HFFc6 (cell line): ENCODE measurements around the gene NINJ2. TPM values are rescaled to one million over a fixed set of nuclear protein-coding genes. Genes with fewer than 3 reads are reported as not detected.

ENCODE experiments used
- DNase-seq: peaks from one replicate; pipeline ENCODE4 v3.0.0-alpha.2; 2018
- H3K27ac Mint-ChIP-seq: 2 replicates; pipeline ENCODE4 v1.8.0; 2020; ENCODE audit warnings: mild to moderate bottlenecking, mixed read lengths
- H3K27me3 Mint-ChIP-seq: 2 replicates; pipeline ENCODE4 v1.8.0; 2021; ENCODE audit warnings: mild to moderate bottlenecking, moderate library complexity, mixed read lengths; ENCODE audit not compliant: insufficient read depth
- H3K36me3 Mint-ChIP-seq: 2 replicates; pipeline ENCODE4 v1.8.0; 2021; ENCODE audit warnings: low read depth, mixed read lengths
- H3K4me1 Mint-ChIP-seq: 2 replicates; pipeline ENCODE4 v1.8.0; 2020; ENCODE audit warnings: low read depth, mixed read lengths
- H3K4me3 Mint-ChIP-seq: 2 replicates; pipeline ENCODE4 v1.8.0; 2020; ENCODE audit warnings: mild to moderate bottlenecking, moderate library complexity, mixed read lengths
- H3K9me3 Mint-ChIP-seq: 2 replicates; pipeline ENCODE4 v1.8.0; 2020; ENCODE audit warnings: mild to moderate bottlenecking, mixed read lengths
- CTCF ChIP-seq: fragments of 200-600 bp; sonication (generic); IDR thresholded peaks from 2 replicates; pipeline ENCODE4 v1.5.0; 2021; ENCODE audit warnings: antibody characterized with exemption, mild to moderate bottlenecking
- total RNA-seq, 6 experiments: library from RNA; stranded (reverse); fragmentation: NEBNext Ultra II Directional; extraction: Animal tissue kit (Norgen Biotek cat#: 25700); gene quantifications; 2 replicates in 1 of 6; 3 replicates in 5 of 6; pipeline ENCODE4 v1.2.3, GENCODE V29; 2021

Gene NINJ2
- total RNA-seq, 6 experiments from 2014 or later: not detected

GRCh38 chr12:669576-669945 lies 6.3 kb upstream of the NINJ2 start:
- H3K4me1 Mint-ChIP-seq: peaks cover 14% of the 10 kb centered on the region
- no peaks in the 10 kb centered on the region for H3K9me3 Mint-ChIP-seq
- no peak overlapping the region for H3K4me3 Mint-ChIP-seq
- no peak for DNase-seq
- no peak for TF ChIP-seq CTCF
- H3K27me3 Mint-ChIP-seq: peaks cover 18% of the 10 kb centered on the region
- no peaks in the 10 kb centered on the region for H3K36me3 Mint-ChIP-seq
- no peak overlapping the region for H3K27ac Mint-ChIP-seq

- Mint-ChIP-seq H3K27ac (no peak overlapping the region), H3K4me1 (peaks cover 18% of the 10 kb centered on the region), H3K27me3 (peaks cover 12% of the 10 kb centered on the region), H3K4me3 (no peak overlapping the region), H3K36me3 (no peaks in the 10 kb centered on the region), H3K9me3 (no peaks in the 10 kb centered on the region)
- TF ChIP-seq CTCF: no peak
- DNase-seq: no peak
These were observed 4.8 kb upstream of the NINJ2 start for GRCh38 chr12:668090-668481.

GRCh38 chr12:666766-667308 lies 3.6 kb upstream of the NINJ2 start:
- peak overlapping the region; percentile 68 for H3K27ac Mint-ChIP-seq
- peaks cover 16% of the 10 kb centered on the region for H3K27me3 Mint-ChIP-seq
- no peaks in the 10 kb centered on the region for H3K9me3 Mint-ChIP-seq
- TF ChIP-seq CTCF: no peak
- peak; percentile 56 for DNase-seq
- H3K4me3 Mint-ChIP-seq: peak overlapping the region; percentile 44
- peaks cover 24% of the 10 kb centered on the region for H3K4me1 Mint-ChIP-seq
- no peaks in the 10 kb centered on the region for H3K36me3 Mint-ChIP-seq

GRCh38 chr12:666066-666465 lies 2.8 kb upstream of the NINJ2 start:
- no peak for DNase-seq
- TF ChIP-seq CTCF: no peak
- H3K27ac Mint-ChIP-seq: no peak overlapping the region
- H3K36me3 Mint-ChIP-seq: no peaks in the 10 kb centered on the region
- H3K4me1 Mint-ChIP-seq: peaks cover 24% of the 10 kb centered on the region
- H3K9me3 Mint-ChIP-seq: no peaks in the 10 kb centered on the region
- peaks cover 19% of the 10 kb centered on the region for H3K27me3 Mint-ChIP-seq
- no peak overlapping the region for H3K4me3 Mint-ChIP-seq

GRCh38 chr12:664779-665092 lies 1.5 kb upstream of the NINJ2 start:
- H3K27ac Mint-ChIP-seq: no peak overlapping the region
- peaks cover 24% of the 10 kb centered on the region for H3K4me1 Mint-ChIP-seq
- DNase-seq: no peak
- no peak overlapping the region for H3K4me3 Mint-ChIP-seq
- no peaks in the 10 kb centered on the region for H3K9me3 Mint-ChIP-seq
- H3K27me3 Mint-ChIP-seq: peaks cover 19% of the 10 kb centered on the region
- TF ChIP-seq CTCF: no peak
- no peaks in the 10 kb centered on the region for H3K36me3 Mint-ChIP-seq
